HepG2 (cell line): ENCODE measurements around the gene ITGAX. TPM values are rescaled to one million over a fixed set of nuclear protein-coding genes. Genes with fewer than 3 reads are reported as not detected.

Experiments
- ATAC-seq: fragments of 200-7000 bp; cut with Tn5 transposase; 3 replicates; pipeline ENCODE4 v1.9.1; 2020; ENCODE audit warnings: mild to moderate bottlenecking, moderate library complexity
- BruUV-seq: library from RNA; stranded (reverse); fragments of 400-500 nt; replicated peaks from 2 replicates; lab custom pipeline; 2021; lab: Mats Ljungman, UMichigan
- CTCF ChIA-PET: fragments of 300-600 bp; formaldehyde crosslinking; extraction: SDS; loops from one replicate; lab custom pipeline; 2021; ENCODE audit warnings: low total read pairs, inconsistent platforms, low intra/inter-chr PET ratio; lab: Yijun Ruan, JAX
- POLR2A ChIA-PET: fragments of 350-600 bp; sonication (Branson Sonifier 250); formaldehyde crosslinking; loops from one replicate; lab custom pipeline; 2020; ENCODE audit warnings: antibody characterized with exemption, inconsistent platforms; lab: Yijun Ruan, JAX
- DNase-seq: peaks from one replicate; pipeline ENCODE4 v3.0.0-alpha.2; 2015; ENCODE audit warnings: low spot score
- FAIRE-seq: peaks from 3 replicates; lab custom pipeline; 2011; peaks lifted over from hg19 to GRCh38; lab: Jason Lieb, UNC
- H2AFZ ChIP-seq: one replicate; pipeline ENCODE4 v1.6.1; 2011; ENCODE audit warnings: low read length, inconsistent platforms
- H3K27ac ChIP-seq: fragments of 300-600 bp; 3 replicates; pipeline ENCODE4 v1.8.0; 2011; ENCODE audit warnings: mixed run types, mild to moderate bottlenecking, mixed read lengths, low read length, inconsistent platforms; ENCODE audit not compliant: insufficient read depth; ENCODE audit errors: extremely low read length
- H3K27me3 ChIP-seq, 2 experiments: fragments of 200-600 bp in 1 of 2; 2 replicates in 1 of 2; 3 replicates in 1 of 2; pipeline versions ENCODE4 v1.6.0 to v1.8.0; 2011; ENCODE audit warnings: low read length in 2 of 2, mild to moderate bottlenecking in 2 of 2, moderate library complexity in 2 of 2, inconsistent platforms in 1 of 2; ENCODE audit not compliant: insufficient read depth in 2 of 2, control insufficient read depth in 1 of 2
- H3K36me3 ChIP-seq, 2 experiments: fragments of 200-600 bp in 1 of 2; replicated peaks in 1 of 2; 2 replicates in 1 of 2; 3 replicates in 1 of 2; pipeline versions ENCODE4 v1.5.1 to v1.8.0; 2011; ENCODE audit warnings: low read length in 2 of 2, inconsistent platforms in 1 of 2; ENCODE audit not compliant: insufficient read depth in 2 of 2, control insufficient read depth in 1 of 2
- H3K4me1 ChIP-seq: 2 replicates; pipeline ENCODE4 v1.5.1; 2012; ENCODE audit warnings: low read length, inconsistent platforms; ENCODE audit not compliant: insufficient read depth
- H3K4me2 ChIP-seq: 2 replicates; pipeline ENCODE4 v1.6.0; 2011; ENCODE audit warnings: low read depth, low read length, inconsistent platforms
- H3K4me3 ChIP-seq, 3 experiments: fragments of 200-600 bp in 1 of 3; sonication (generic), shearing (Covaris generic) in 1 of 3; replicated peaks in 1 of 3; 2 replicates each; pipeline ENCODE4 v1.5.1; 2011 to 2016; ENCODE audit warnings: low read length in 3 of 3, inconsistent platforms in 2 of 3, low read depth in 2 of 3, mild to moderate bottlenecking in 2 of 3, control low read depth in 1 of 3, mixed read lengths in 1 of 3; ENCODE audit not compliant: insufficient read depth in 1 of 3
- H3K79me2 ChIP-seq: one replicate; pipeline ENCODE4 v1.6.1; 2011; ENCODE audit warnings: low read length, inconsistent platforms; ENCODE audit not compliant: insufficient read depth
- H3K9ac ChIP-seq: 2 replicates; pipeline ENCODE4 v1.6.0; 2011; ENCODE audit warnings: mild to moderate bottlenecking, low read depth, low read length, inconsistent platforms; ENCODE audit not compliant: insufficient read depth
- H3K9me3 ChIP-seq: 2 replicates; pipeline ENCODE4 v1.5.1; 2012; ENCODE audit warnings: mild to moderate bottlenecking, low read length
- H4K20me1 ChIP-seq: 2 replicates; pipeline ENCODE4 v1.6.0; 2011; ENCODE audit warnings: inconsistent platforms, mild to moderate bottlenecking, low read length, moderate library complexity; ENCODE audit not compliant: insufficient read depth
- GATA4 ChIP-seq: sonication (generic); IDR thresholded peaks from 2 replicates; pipeline ENCODE4 v1.6.1; 2016; ENCODE audit warnings: antibody characterized with exemption, low read depth, borderline replicate concordance
- MXI1 ChIP-seq: IDR thresholded peaks from 3 replicates; pipeline ENCODE4 v1.6.1; 2012; ENCODE audit warnings: low read depth, low read length, inconsistent platforms, borderline replicate concordance
- POLR2AphosphoS2 ChIP-seq: IDR thresholded peaks from 2 replicates; pipeline ENCODE4 v1.6.1; 2011; ENCODE audit warnings: low read depth, low read length, improper control_type of control experiment
- RAD21 ChIP-seq: fragments of 450-650 bp; formaldehyde crosslinking; IDR thresholded peaks from 2 replicates; pipeline ENCODE4 v1.5.0; 2020; ENCODE audit warnings: mild to moderate bottlenecking
- REL ChIP-seq: sonication (generic); formaldehyde crosslinking; conservative IDR thresholded peaks from 2 replicates; pipeline ENCODE4 v1.8.0; 2022; ENCODE audit warnings: mild to moderate bottlenecking, missing genetic modification reagents, moderate library complexity
- RERE ChIP-seq: IDR thresholded peaks from 2 replicates; pipeline ENCODE4 v1.6.1; 2016; ENCODE audit warnings: low read depth, missing genetic modification reagents, missing compliant biosample characterization
- REXO4 ChIP-seq: sonication (generic); formaldehyde crosslinking; IDR thresholded peaks from 2 replicates; pipeline ENCODE4 v1.8.0; 2022; ENCODE audit warnings: missing genetic modification reagents, mild to moderate bottlenecking, borderline replicate concordance
- ZNF614 ChIP-seq: IDR thresholded peaks from 2 replicates; pipeline ENCODE4 v1.6.1; 2018; ENCODE audit warnings: missing biosample characterization, missing genetic modification reagents, inconsistent platforms, borderline replicate concordance
- ZSCAN22 ChIP-seq: sonication (generic); formaldehyde crosslinking; IDR thresholded peaks from 2 replicates; pipeline ENCODE4 v1.4.0; 2020; ENCODE audit warnings: mild to moderate bottlenecking, missing genetic modification reagents
- WGBS: methylation state at CpG from one replicate; pipeline ENCODE4 v1.1.6; 2017; ENCODE audit warnings: low lambda C conversion rate; 5-methylcytosine and 5-hydroxymethylcytosine counted together
- in situ Hi-C: cut with HindIII; loops from 2 replicates; pipeline ENCODE4 v1.10.0; 2017; ENCODE audit warnings: low pct_unique_long_range_greater_than_20kb; ENCODE audit not compliant: extremely low pct_ligation_motif_present
- intact Hi-C: fragments of 100-400 bp; cut with micrococcal nuclease; formaldehyde crosslinking; loops from one replicate; pipeline ENCODE4 v1.10.0; 2022; ENCODE audit not compliant: unreplicated experiment
- polyA plus RNA-seq, 8 experiments: library from polyadenylated mRNA; depleted of rRNA in 3 of 8; stranded (reverse) in 7 of 8; unstranded in 1 of 8; fragments of >200 nt; fragmentation: Illumina TruSeq in 4 of 8; extraction: Trizol in 4 of 8; gene quantifications; 2 replicates each; pipeline versions ENCODE4 v1.2.1 to v1.2.3, GENCODE V29; 2011 to 2016; ENCODE audit warnings: low read depth in 4 of 8, missing spikeins in 1 of 8, mixed read lengths in 1 of 8; ENCODE audit not compliant: insufficient read depth in 1 of 8
- total RNA-seq, 5 experiments: library from RNA; depleted of rRNA; stranded (reverse); fragments of >200 nt; fragmentation: Illumina TruSeq; extraction: Trizol; gene quantifications; 2 replicates each; pipeline ENCODE4 v1.2.3, GENCODE V29; 2016; ENCODE audit warnings: low read depth in 1 of 5

The ITGAX gene
- total and polyA plus RNA-seq, 2 of the 13 experiments (the other 11 are each of a cell fraction or from before 2014, with no cell fraction given): 0.32 TPM; not detected in 1

DNA sequence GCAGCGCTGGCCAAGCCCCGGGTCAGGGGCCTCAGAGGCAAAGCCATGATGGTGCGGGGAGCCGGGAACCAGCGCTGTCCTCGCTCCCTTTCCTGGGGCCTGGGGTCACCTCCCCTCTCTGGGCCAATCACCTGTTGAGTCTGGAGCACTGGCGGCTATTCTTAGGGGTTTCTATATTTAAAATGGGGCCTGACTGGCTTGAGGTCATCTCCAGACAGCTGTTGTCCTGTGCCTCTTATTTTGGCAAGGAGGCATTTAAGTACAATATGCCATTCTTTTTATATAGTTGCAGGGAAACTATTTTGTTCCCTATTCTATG is 73.3 kb downstream of the ITGAX start, which contains the start of gene COX6A2 (continued):
- TF ChIP-seq GATA4: no peak
- TF ChIP-seq ZSCAN22 (CRISPR knock-in tag): no peak
- TF ChIP-seq POLR2AphosphoS2: no peak
- TF ChIP-seq REXO4 (CRISPR knock-in tag): no peak

DNA sequence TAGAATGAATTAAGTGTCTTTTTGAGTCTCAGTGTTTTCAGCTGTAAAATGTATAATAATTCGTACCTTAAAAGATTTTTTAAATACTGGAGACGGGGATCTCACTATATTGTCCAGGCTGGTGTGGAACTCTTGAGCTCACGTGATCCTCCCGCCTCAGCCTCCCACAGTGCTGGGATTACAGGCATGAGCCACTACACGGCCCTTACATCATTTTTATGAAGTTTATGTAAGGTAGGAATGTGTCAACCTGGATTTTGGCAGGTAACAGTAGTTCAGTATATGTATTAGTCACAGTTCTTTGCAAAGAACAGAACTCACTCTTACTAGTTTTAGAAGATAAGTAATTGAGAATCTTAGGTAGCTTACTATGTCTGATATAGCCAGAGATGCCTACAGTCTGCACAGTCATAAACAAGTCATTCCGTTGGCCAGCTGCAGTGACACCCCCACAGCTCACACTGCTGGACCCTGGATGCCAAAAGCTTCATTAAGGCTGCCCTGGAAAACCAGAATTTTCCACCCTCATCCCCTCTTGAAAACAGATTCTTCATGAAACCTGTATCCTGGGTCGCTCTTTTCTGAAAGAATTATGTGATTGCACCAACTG is 73.8 kb downstream of the ITGAX start:
- intact Hi-C loops: no loop called here
- H3K4me2 ChIP-seq: no peak overlapping the region
- no peak overlapping the region for H3K27ac ChIP-seq
- H4K20me1 ChIP-seq: no peaks in the 10 kb centered on the region
- CTCF ChIA-PET: no interaction called here
- no TSS peak for BruUV-seq
- H3K79me2 ChIP-seq: no peaks in the 10 kb centered on the region
- H3K9me3 ChIP-seq: no peaks in the 10 kb centered on the region
- H3K4me3 ChIP-seq: no peak overlapping the region
- in situ Hi-C loops: loop anchor here (25.0 kb wide), 1 partner anchor 216 kb away; the partner anchor contains the start of genes PYCARD, PYDC1 and TRIM72
- peaks cover 0 to 11% of the 10 kb centered on the region in 2 experiments; a peak in 1 of 5 replicates for H3K27me3 ChIP-seq
- H3K4me1 ChIP-seq: no peaks in the 10 kb centered on the region
- no peak overlapping the region for H3K9ac ChIP-seq
- POLR2A ChIA-PET: interaction anchor here (1.2 kb wide), 1 partner anchor 12 kb away, joined by 3 read pairs; no protein-coding TSS in a partner anchor
- no peak for DNase-seq
- peak; percentile 30 for FAIRE-seq
- H3K36me3 ChIP-seq: no peaks in the 10 kb centered on the region
- no peak for TF ChIP-seq RERE (CRISPR knock-in tag)
- TF ChIP-seq REL (CRISPR knock-in tag): no peak
- no peak for TF ChIP-seq ZNF614
- no peak for TF ChIP-seq MXI1
- no peak for TF ChIP-seq RAD21 (CRISPR knock-in tag)
- H2AFZ ChIP-seq: no peak overlapping the region
- 12% methylated on average over 7 of the region's 7 CpGs for WGBS
- ATAC-seq: no peak
